ENCODE results near the gene PELI2.

DNA sequence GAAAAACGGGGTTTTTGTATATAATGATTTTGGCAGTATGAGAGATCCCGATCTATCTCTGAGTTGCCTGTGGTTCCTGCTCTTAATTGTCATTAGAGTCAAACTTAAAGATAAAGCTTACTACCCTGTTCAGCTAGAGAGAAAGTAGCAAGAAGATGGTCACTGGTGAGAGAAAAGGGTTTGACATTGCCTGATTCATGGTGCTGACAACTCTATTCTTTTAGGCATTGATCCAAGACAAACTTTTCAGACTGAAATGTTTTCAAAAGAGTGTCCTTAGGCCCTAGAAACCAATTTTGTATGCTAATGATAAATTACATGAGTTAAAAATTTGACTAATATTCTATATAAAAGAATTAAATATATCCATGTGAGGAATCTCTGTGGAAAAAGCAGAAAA, 35.1 kb downstream of the PELI2 start:
- TF ChIP-seq, protein P1, sequence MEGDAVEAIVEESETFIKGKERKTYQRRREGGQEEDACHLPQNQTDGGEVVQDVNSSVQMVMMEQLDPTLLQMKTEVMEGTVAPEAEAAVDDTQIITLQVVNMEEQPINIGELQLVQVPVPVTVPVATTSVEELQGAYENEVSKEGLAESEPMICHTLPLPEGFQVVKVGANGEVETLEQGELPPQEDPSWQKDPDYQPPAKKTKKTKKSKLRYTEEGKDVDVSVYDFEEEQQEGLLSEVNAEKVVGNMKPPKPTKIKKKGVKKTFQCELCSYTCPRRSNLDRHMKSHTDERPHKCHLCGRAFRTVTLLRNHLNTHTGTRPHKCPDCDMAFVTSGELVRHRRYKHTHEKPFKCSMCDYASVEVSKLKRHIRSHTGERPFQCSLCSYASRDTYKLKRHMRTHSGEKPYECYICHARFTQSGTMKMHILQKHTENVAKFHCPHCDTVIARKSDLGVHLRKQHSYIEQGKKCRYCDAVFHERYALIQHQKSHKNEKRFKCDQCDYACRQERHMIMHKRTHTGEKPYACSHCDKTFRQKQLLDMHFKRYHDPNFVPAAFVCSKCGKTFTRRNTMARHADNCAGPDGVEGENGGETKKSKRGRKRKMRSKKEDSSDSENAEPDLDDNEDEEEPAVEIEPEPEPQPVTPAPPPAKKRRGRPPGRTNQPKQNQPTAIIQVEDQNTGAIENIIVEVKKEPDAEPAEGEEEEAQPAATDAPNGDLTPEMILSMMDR (IDR thresholded peaks at IDR 0.05; ENCODE audit: low read length), result no peak
- no peak for TF ChIP-seq EZH2 (IDR thresholded peaks at IDR 0.05; ENCODE audit: borderline replicate concordance, low read length)

Data from OCI-LY1 (cell line).